Stimulated activated CD8-positive, alpha-beta memory T cell treated with anti-CD3 and anti-CD28 coated beads, Interleukin-15, amount 100 ng/mL, for 48 hours (primary cell): ENCODE results near the gene GPRC5C.
"Not testable (repeated sequence)": the region's sequence is repeated elsewhere in the genome, so short reads cannot be mapped to it uniquely, and the experiment has no call there.

ENCODE experiments used
- DNase-seq, 2 donors: peaks; one replicate each; pipeline ENCODE4 v3.0.0-alpha.2; 2020; ENCODE audit warnings: low read depth in 2 of 2

GPRC5C gene

GRCh38 chr17:74405311-74405710 lies 26.6 kb upstream of the GPRC5C start:
- not testable (repeated sequence) for DNase-seq

- DNase-seq = no peak
Observed at GRCh38 chr17:74407384-74407783, 24.5 kb upstream of the GPRC5C start.

GRCh38 chr17:74408262-74408661 lies 23.6 kb upstream of the GPRC5C start:
- DNase-seq = no peak

- DNase-seq = no peak
Observed at GRCh38 chr17:74408815-74409214, 23.1 kb upstream of the GPRC5C start.

- no peak for DNase-seq
Observed at GRCh38 chr17:74410001-74410443, 21.9 kb upstream of the GPRC5C start.

- DNase-seq = no peak
Observed at GRCh38 chr17:74412581-74412980, 19.3 kb upstream of the GPRC5C start.

GRCh38 chr17:74413491-74413890 lies 18.4 kb upstream of the GPRC5C start:
- no peak for DNase-seq

- DNase-seq = no peak
Observed at GRCh38 chr17:74414510-74414909, 17.4 kb upstream of the GPRC5C start.

GRCh38 chr17:74415608-74416396 lies 16.1 kb upstream of the GPRC5C start:
- no peak for DNase-seq

- peak; percentile 8 to 21 for DNase-seq
Observed at GRCh38 chr17:74417178-74418045, 14.5 kb upstream of the GPRC5C start.

- DNase-seq = no peak
Observed at GRCh38 chr17:74419928-74420411, 11.9 kb upstream of the GPRC5C start.

- DNase-seq = no peak
Observed at GRCh38 chr17:74424117-74424516, 7.8 kb upstream of the GPRC5C start.

GRCh38 chr17:74424657-74425056 lies 7.2 kb upstream of the GPRC5C start:
- DNase-seq = no peak

GRCh38 chr17:74426551-74427047 lies 5.3 kb upstream of the GPRC5C start:
- DNase-seq = no peak

GRCh38 chr17:74427048-74427762 lies 4.7 kb upstream of the GPRC5C start:
- DNase-seq = no peak

GRCh38 chr17:74427763-74428153 lies 4.1 kb upstream of the GPRC5C start:
- no peak for DNase-seq

GRCh38 chr17:74429604-74430384 lies 2.1 kb upstream of the GPRC5C start:
- DNase-seq = no peak

GRCh38 chr17:74430385-74430705 lies 1.5 kb upstream of the GPRC5C start:
- DNase-seq = no peak

- DNase-seq = no peak
Observed at GRCh38 chr17:74430706-74431567, 951 bp upstream of the GPRC5C start.

- no peak for DNase-seq
Observed at GRCh38 chr17:74432424-74432690, 469 bp downstream of the GPRC5C start.
